ENCODE data around the gene ZNF791.

DNA sequence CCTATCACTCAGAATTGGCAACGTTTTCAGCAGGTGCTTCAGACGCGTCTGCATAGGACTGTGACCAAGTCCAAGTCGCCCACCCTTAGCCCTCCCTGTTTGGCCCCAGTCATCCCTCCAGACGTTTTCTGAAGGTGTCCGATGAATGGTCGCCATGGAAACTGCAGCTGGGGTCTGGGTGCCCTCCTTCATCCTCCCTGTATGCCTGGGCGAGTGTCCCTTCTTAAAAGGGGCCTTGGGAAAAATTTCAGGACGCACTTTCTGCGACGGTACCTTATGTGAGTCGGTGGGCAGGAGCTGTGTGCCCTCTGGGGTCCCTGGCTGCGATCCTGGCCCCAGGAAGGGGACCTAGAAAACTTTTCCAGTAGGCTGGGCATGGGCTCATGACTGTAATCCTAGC, 30.7 kb downstream of the ZNF791 start:
- TF ChIP-seq, protein P1, sequence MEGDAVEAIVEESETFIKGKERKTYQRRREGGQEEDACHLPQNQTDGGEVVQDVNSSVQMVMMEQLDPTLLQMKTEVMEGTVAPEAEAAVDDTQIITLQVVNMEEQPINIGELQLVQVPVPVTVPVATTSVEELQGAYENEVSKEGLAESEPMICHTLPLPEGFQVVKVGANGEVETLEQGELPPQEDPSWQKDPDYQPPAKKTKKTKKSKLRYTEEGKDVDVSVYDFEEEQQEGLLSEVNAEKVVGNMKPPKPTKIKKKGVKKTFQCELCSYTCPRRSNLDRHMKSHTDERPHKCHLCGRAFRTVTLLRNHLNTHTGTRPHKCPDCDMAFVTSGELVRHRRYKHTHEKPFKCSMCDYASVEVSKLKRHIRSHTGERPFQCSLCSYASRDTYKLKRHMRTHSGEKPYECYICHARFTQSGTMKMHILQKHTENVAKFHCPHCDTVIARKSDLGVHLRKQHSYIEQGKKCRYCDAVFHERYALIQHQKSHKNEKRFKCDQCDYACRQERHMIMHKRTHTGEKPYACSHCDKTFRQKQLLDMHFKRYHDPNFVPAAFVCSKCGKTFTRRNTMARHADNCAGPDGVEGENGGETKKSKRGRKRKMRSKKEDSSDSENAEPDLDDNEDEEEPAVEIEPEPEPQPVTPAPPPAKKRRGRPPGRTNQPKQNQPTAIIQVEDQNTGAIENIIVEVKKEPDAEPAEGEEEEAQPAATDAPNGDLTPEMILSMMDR (IDR thresholded peaks at IDR 0.05) = no peak
- no peak for TF ChIP-seq POLR2AphosphoS5 (IDR thresholded peaks at IDR 0.05)
